Measurements from ENCODE around the gene HYLS1.
"Not testable (repeated sequence)": the region's sequence is repeated elsewhere in the genome, so short reads cannot be mapped to it uniquely, and the experiment has no call there.

Gene HYLS1

GRCh38 chr11:125902927-125903710, 15.7 kb downstream of the HYLS1 start, which contains the start of gene PUS3:
Gene PUS3 (minus strand): TSS chr11:125903206. CDS start chr11:125896284, 6,922 bp downstream.
- peak; percentile 35 to 94 (median 79) for DNase-seq

GRCh38 chr11:125903711-125904659, 16.5 kb downstream of the HYLS1 start, which contains the start of gene DDX25:
Gene DDX25 (plus strand): TSS chr11:125904508. CDS start chr11:125904518, 10 bp downstream.
- peak in 45 of 56 donors; percentile 3 to 74 (median 52) for DNase-seq

GRCh38 chr11:125904678-125905077, 17.2 kb downstream of the HYLS1 start:
- DNase-seq: no peak

GRCh38 chr11:125910226-125910849, 22.9 kb downstream of the HYLS1 start:
- no peak for DNase-seq

- not testable (repeated sequence) for DNase-seq
Measured at GRCh38 chr11:125914601-125915000, 27.1 kb downstream of the HYLS1 start.

- no peak for DNase-seq
Measured at GRCh38 chr11:125916683-125917347, 29.3 kb downstream of the HYLS1 start.

GRCh38 chr11:125918140-125918840, 30.8 kb downstream of the HYLS1 start:
- no peak for DNase-seq

- DNase-seq: no peak
Measured at GRCh38 chr11:125921042-125921441, 33.6 kb downstream of the HYLS1 start.

- no peak for DNase-seq
Measured at GRCh38 chr11:125922156-125922555, 34.7 kb downstream of the HYLS1 start.

- DNase-seq: peak in 30 of 56 donors; percentile 11 to 75 (median 32)
Measured at GRCh38 chr11:125923012-125923579, 35.6 kb downstream of the HYLS1 start.

GRCh38 chr11:125923633-125924032, 36.2 kb downstream of the HYLS1 start:
- DNase-seq: no peak

GRCh38 chr11:125924384-125925007, 37.0 kb downstream of the HYLS1 start:
- no peak for DNase-seq

GRCh38 chr11:125925247-125925740, 37.8 kb downstream of the HYLS1 start:
- no peak for DNase-seq

- DNase-seq: no peak
Measured at GRCh38 chr11:125925804-125926203, 38.3 kb downstream of the HYLS1 start.

GRCh38 chr11:125926682-125927081, 39.2 kb downstream of the HYLS1 start:
- no peak for DNase-seq

- DNase-seq: peak in 6 of 56 donors; percentile 11 to 29 (median 20)
Measured at GRCh38 chr11:125929445-125930075, 42.1 kb downstream of the HYLS1 start.

- no peak for DNase-seq
Measured at GRCh38 chr11:125930076-125930450, 42.6 kb downstream of the HYLS1 start.

- DNase-seq: no peak
Measured at GRCh38 chr11:125931116-125931515, 43.6 kb downstream of the HYLS1 start.

- DNase-seq: no peak
Measured at GRCh38 chr11:125931668-125932067, 44.2 kb downstream of the HYLS1 start.

Data from amygdala (tissue), 56 donors.